Measurements from ENCODE around the gene RUFY1. TPM values are rescaled to one million over a fixed set of nuclear protein-coding genes. Genes with fewer than 3 reads are reported as not detected.

The RUFY1 gene
- total and polyA plus RNA-seq, 2 of the 13 experiments (the other 11 are each of a cell fraction or from before 2014, with no cell fraction given) = 19.9 to 31.9 TPM

DNA sequence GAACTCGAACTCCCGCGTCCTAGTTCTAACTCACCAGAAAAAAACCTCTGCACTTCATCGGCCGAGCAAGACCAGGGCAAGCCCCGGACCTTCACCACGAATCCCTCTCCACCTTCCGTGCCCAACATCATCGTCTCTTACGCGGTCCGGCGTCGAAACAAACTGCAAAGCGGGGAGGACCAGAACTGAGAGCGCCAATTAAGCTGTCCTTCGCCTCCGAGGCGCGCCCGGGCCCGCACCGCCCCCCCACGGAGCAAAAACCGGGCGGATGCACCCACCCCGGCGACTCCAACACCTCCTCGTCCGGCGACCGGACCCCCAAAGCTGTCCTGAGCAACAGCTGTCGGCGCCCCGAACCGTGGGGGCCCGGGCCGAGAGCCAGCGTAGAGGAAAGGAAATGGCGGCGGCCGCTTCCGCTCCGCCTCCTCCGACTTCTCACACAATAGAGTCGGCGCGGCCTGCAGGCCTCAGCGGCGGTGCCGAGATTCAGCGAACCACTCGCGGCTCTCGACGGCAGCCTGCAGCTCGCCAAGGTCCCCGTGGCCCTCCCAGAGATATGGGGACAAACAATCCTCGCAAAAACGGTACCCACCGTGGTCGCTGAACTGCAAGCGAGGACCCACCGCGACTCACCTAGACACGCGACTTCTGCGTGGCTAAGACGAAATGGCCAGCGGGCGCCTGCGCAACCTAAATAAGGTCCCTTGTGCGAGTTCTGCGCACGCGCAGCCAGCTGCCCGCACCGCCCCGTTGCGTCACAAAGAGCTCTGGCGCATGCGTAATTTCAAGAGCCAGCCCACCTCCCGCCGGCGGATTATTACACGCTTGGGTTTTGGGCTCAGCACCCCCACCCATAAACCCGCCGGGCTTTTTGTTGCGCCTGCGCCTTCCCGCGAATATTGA lies 72.9 kb downstream of the RUFY1 start, which contains the start of gene HNRNPH1 (continued):
- TF ChIP-seq, protein P1, sequence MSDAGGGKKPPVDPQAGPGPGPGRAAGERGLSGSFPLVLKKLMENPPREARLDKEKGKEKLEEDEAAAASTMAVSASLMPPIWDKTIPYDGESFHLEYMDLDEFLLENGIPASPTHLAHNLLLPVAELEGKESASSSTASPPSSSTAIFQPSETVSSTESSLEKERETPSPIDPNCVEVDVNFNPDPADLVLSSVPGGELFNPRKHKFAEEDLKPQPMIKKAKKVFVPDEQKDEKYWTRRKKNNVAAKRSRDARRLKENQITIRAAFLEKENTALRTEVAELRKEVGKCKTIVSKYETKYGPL (CRISPR knock-in tag; IDR thresholded peaks at IDR 0.05) = no peak
- no peak for TF ChIP-seq ZNF607 (CRISPR knock-in tag; IDR thresholded peaks at IDR 0.05; ENCODE audit: borderline replicate concordance)
- TF ChIP-seq ZNF333 (CRISPR knock-in tag; IDR thresholded peaks at IDR 0.05; ENCODE audit: borderline replicate concordance) = peak; percentile 80; the same call in 1 of the 2 replicates
- peak; percentile 75 for TF ChIP-seq ASH2L (IDR thresholded peaks at IDR 0.05; ENCODE audit: insufficient read length, low read depth, low read length)
- TF ChIP-seq, protein P2, sequence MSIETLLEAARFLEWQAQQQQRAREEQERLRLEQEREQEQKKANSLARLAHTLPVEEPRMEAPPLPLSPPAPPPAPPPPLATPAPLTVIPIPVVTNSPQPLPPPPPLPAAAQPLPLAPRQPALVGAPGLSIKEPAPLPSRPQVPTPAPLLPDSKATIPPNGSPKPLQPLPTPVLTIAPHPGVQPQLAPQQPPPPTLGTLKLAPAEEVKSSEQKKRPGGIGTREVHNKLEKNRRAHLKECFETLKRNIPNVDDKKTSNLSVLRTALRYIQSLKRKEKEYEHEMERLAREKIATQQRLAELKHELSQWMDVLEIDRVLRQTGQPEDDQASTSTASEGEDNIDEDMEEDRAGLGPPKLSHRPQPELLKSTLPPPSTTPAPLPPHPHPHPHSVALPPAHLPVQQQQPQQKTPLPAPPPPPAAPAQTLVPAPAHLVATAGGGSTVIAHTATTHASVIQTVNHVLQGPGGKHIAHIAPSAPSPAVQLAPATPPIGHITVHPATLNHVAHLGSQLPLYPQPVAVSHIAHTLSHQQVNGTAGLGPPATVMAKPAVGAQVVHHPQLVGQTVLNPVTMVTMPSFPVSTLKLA (IDR thresholded peaks at IDR 0.05) = 0 out of 2 replicates have a peak, but pooled peaks have one; percentile 11
- TF ChIP-seq ARNT2 (CRISPR knock-in tag; IDR thresholded peaks at IDR 0.05; ENCODE audit: low read depth) = peak; percentile 92
- no peak for TF ChIP-seq ZNF720 (CRISPR knock-in tag; IDR thresholded peaks at IDR 0.05)
- peak; percentile 87 for TF ChIP-seq ZNF510 (CRISPR knock-in tag; IDR thresholded peaks at IDR 0.05; ENCODE audit: low read depth)
- 0 out of 2 replicates have a peak, but pooled peaks have one; percentile 27 for TF ChIP-seq FOXM1 (CRISPR knock-in tag; IDR thresholded peaks at IDR 0.05)
- peak; percentile 88; the same call in 1 of the 2 replicates for TF ChIP-seq KDM2A (CRISPR knock-in tag; IDR thresholded peaks at IDR 0.05; ENCODE audit: borderline replicate concordance, low read depth)
- no peak for TF ChIP-seq ZNF552 (CRISPR knock-in tag; IDR thresholded peaks at IDR 0.05; ENCODE audit: borderline replicate concordance)
- peak; percentile 100 for TF ChIP-seq POLR2A (IDR thresholded peaks at IDR 0.05; ENCODE audit: insufficient read depth in 1 of 2, low read depth in 2 of 2, low read length in 2 of 2)
- TF ChIP-seq, protein P3, sequence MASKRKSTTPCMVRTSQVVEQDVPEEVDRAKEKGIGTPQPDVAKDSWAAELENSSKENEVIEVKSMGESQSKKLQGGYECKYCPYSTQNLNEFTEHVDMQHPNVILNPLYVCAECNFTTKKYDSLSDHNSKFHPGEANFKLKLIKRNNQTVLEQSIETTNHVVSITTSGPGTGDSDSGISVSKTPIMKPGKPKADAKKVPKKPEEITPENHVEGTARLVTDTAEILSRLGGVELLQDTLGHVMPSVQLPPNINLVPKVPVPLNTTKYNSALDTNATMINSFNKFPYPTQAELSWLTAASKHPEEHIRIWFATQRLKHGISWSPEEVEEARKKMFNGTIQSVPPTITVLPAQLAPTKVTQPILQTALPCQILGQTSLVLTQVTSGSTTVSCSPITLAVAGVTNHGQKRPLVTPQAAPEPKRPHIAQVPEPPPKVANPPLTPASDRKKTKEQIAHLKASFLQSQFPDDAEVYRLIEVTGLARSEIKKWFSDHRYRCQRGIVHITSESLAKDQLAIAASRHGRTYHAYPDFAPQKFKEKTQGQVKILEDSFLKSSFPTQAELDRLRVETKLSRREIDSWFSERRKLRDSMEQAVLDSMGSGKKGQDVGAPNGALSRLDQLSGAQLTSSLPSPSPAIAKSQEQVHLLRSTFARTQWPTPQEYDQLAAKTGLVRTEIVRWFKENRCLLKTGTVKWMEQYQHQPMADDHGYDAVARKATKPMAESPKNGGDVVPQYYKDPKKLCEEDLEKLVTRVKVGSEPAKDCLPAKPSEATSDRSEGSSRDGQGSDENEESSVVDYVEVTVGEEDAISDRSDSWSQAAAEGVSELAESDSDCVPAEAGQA (IDR thresholded peaks at IDR 0.05; ENCODE audit: low read depth) = peak; percentile 56
- TF ChIP-seq, protein P3 (CRISPR knock-in tag; IDR thresholded peaks at IDR 0.05; ENCODE audit: borderline replicate concordance) = no peak
- TF ChIP-seq, protein P4, sequence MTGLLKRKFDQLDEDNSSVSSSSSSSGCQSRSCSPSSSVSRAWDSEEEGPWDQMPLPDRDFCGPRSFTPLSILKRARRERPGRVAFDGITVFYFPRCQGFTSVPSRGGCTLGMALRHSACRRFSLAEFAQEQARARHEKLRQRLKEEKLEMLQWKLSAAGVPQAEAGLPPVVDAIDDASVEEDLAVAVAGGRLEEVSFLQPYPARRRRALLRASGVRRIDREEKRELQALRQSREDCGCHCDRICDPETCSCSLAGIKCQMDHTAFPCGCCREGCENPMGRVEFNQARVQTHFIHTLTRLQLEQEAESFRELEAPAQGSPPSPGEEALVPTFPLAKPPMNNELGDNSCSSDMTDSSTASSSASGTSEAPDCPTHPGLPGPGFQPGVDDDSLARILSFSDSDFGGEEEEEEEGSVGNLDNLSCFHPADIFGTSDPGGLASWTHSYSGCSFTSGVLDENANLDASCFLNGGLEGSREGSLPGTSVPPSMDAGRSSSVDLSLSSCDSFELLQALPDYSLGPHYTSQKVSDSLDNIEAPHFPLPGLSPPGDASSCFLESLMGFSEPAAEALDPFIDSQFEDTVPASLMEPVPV (CRISPR knock-in tag; IDR thresholded peaks at IDR 0.05) = peak; percentile 88
- TF ChIP-seq KLF6 (CRISPR knock-in tag; IDR thresholded peaks at IDR 0.05) = peak; percentile 95
